NCI-H82 (cell line): ENCODE data around the gene ABCG1.
"Not testable (repeated sequence)": the region's sequence is repeated elsewhere in the genome, so short reads cannot be mapped to it uniquely, and the experiment has no call there.

ENCODE experiments used
- DNase-seq: peaks from one replicate; lab custom pipeline; 2025; lab: John Stamatoyannopoulos, UW

Gene ABCG1

GRCh38 chr21:42291003-42291750 lies 72.2 kb downstream of the ABCG1 start:
- no peak for DNase-seq

- no peak for DNase-seq
Measured at GRCh38 chr21:42291751-42292562, 73.0 kb downstream of the ABCG1 start.

- DNase-seq: not testable (repeated sequence)
Measured at GRCh38 chr21:42292563-42293142, 73.7 kb downstream of the ABCG1 start.

GRCh38 chr21:42293649-42294272 lies 74.8 kb downstream of the ABCG1 start:
- DNase-seq: no peak

- peak; percentile 22 for DNase-seq
Measured at GRCh38 chr21:42294273-42294880, 75.4 kb downstream of the ABCG1 start.

- DNase-seq: no peak
Measured at GRCh38 chr21:42295845-42296244, 76.9 kb downstream of the ABCG1 start.

- DNase-seq: no peak
Measured at GRCh38 chr21:42296501-42296900, 77.6 kb downstream of the ABCG1 start.

- no peak for DNase-seq
Measured at GRCh38 chr21:42297377-42297776, 78.4 kb downstream of the ABCG1 start.

- no peak for DNase-seq
Measured at GRCh38 chr21:42298237-42298636, 79.3 kb downstream of the ABCG1 start.

GRCh38 chr21:42298657-42299056 lies 79.7 kb downstream of the ABCG1 start:
- DNase-seq: no peak

GRCh38 chr21:42299324-42300044 lies 80.5 kb downstream of the ABCG1 start:
- DNase-seq: no peak

- DNase-seq: no peak
Measured at GRCh38 chr21:42300045-42300583, 81.2 kb downstream of the ABCG1 start.

- DNase-seq: no peak
Measured at GRCh38 chr21:42300956-42301355, 82.0 kb downstream of the ABCG1 start.

GRCh38 chr21:42301371-42302075 lies 82.6 kb downstream of the ABCG1 start:
- DNase-seq: no peak

GRCh38 chr21:42302076-42302650 lies 83.2 kb downstream of the ABCG1 start:
- DNase-seq: no peak

GRCh38 chr21:42302794-42303193 lies 83.9 kb downstream of the ABCG1 start:
- DNase-seq: no peak

GRCh38 chr21:42303443-42303842 lies 84.5 kb downstream of the ABCG1 start:
- DNase-seq: no peak

GRCh38 chr21:42304556-42305454 lies 85.9 kb downstream of the ABCG1 start:
- DNase-seq: no peak

GRCh38 chr21:42305707-42306147 lies 86.8 kb downstream of the ABCG1 start:
- no peak for DNase-seq
